Left lobe of liver (tissue), 2 donors: Measurements from ENCODE around the gene VPS9D1. TPM values are rescaled to one million over a fixed set of nuclear protein-coding genes. Genes with fewer than 3 reads are reported as not detected.
A peak's percentile ranks its signal among the peaks of the same experiment; 100 is the strongest.

Source experiments
- ATAC-seq: fragments of 200-7000 bp; cut with Tn5 transposase; one replicate; pipeline ENCODE4 v1.9.1; 2020; ENCODE audit warnings: mild to moderate bottlenecking, moderate library complexity
- DNase-seq: peaks from one replicate; pipeline ENCODE4 v3.0.0-alpha.2; 2020; ENCODE audit warnings: low spot score
- total RNA-seq: library from RNA; stranded (reverse); gene quantifications from one replicate; pipeline ENCODE4 v1.2.1, GENCODE V29; 2021
- donor health status: DM: no; HTN: no; CAD: no; lungs with moderate emphysema.
- donor health status: DM: no; HTN: yes; CAD: no.

VPS9D1 gene, protein sequence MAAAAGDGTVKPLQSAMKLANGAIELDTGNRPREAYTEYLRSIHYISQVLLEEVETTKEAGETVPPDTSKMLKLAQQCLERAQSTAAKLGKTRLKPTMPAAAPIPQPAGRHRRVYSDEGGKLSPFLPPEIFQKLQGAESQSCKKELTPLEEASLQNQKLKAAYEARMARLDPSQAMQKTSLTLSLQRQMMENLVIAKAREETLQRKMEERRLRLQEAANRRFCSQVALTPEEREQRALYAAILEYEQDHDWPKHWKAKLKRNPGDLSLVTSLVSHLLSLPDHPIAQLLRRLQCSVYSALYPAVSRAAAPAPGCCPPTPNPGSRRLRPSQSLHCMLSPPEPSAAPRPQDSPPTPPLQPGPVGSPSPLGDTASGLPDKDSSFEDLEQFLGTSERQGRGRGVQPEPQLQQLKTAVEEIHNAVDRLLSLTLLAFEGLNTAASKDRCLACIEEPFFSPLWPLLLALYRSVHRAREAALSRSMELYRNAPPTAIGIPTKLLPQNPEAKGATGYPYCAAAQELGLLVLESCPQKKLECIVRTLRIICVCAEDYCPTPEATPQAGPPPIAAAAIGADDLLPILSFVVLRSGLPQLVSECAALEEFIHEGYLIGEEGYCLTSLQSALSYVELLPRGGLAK
- total RNA-seq: 15.0 TPM

DNA sequence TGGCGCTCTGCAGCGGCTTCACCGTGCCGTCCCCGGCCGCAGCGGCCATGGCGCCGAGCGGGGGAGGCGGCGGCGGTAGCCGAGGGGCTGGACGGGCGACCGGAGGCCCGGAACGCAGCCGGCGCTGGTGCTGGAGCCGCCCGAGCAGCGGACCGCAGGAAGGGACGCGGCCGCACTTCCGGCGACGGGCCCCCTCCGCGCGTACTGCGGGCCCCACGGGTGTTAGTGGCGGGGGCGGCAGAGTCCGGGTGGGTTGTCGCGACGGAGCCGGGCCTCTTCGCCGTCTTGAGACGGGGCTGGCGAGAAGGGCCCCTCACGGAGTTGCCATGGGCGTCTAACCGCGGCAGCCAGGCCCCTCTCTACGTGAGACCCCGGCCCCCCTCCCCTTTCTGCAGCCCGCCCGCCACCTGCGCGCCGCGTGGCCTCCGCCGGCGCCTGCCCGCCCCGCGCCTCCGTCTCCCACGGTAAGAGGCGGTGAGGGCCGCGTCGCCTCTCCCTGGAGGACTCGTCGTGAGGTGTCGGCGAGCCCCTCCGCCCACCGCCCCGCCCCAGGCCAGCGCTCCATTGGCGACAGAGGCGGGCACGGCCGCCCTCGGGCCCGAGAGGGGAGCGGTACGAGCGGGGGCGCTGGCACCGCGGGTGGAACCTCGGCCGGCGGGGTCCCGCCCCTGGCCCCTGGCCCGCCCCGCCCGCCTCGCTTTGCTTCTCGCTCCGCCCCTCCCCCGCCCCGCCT is at the start of gene VPS9D1, which contains the start of gene ZNF276:
TSS of gene VPS9D1 (minus strand) at position 86 of the 733 bp plus-strand sequence. CDS start at position 49, 37 bp downstream.
TSS of gene ZNF276 (plus strand) at position 725 of the 733 bp plus-strand sequence. CDS start 104 bp downstream, outside the sequence.
- ATAC-seq: peak; percentile 82
- DNase-seq: peak; percentile 91

DNA sequence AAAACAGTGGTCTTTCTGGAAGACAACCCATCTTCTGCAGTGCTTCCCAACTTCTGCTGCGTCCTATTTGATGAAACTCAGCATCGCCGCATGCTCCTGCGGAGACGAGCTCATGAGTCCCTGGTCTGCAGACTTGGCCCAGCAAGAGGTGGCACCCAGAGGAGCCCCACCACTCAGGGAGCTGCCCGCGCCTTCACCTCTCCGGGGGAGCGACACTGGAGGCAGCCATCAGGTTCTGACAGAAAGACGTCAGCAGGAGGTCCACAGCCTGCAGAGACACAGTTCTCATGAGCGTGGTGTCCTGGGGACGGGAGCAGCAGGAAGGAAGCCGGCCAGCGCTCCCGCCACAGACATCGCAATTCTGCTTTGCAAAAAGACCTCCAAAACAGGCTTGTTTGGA is 49.7 kb upstream of the VPS9D1 start:
- ATAC-seq (no peak), DNase-seq (no peak)

DNA sequence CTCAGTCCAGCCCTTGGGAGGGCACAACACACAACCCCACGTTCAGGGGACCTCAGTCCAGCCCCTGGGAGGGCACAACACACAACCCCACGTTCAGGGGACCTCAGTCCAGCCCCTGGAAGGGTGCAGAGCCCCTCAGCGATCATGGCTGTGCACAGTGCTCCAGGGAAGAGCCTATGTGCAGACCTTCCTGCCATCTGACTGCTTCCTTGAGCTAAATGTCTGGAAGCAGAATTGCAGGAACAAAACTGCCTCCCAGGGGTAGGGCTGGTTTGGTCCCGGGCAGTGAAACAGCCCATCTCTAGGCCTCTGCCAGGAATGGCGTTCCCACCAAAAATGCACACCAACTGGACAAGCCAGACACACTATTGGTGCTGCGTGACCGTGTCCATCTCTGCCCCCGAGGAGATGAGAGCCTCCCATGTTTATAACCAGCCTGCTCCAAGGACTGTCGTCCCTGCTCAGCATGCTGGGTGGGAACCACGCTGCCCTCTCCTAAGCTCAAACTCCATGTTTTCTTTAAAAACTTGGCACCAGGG is 44.7 kb upstream of the VPS9D1 start:
- no peak for DNase-seq
- ATAC-seq: peak; percentile 22

DNA sequence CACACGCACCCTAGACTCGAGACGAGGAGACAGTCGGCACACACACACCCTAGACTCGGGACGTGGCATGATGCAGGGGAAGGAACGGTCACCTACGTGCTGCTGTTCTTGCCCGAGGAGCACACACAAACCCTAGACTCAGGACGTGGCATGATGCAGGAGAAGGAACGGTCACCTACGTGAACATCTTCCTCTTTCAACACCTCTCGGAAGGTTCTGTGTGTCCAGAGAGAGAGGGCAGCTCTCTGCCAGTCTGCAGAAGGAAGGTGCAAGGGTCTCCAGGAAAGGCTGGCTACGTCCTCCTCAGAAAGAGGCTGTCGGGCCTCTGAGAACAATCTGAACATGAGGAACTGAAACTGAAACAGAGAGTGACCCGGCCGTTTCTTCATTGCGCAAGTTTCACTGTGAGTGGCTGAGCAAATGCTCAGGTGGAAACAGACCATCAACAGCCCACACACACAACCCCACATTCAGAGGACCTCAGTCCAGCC is 44.1 kb upstream of the VPS9D1 start:
- DNase-seq (peak; percentile 83), ATAC-seq (peak; percentile 90)

DNA sequence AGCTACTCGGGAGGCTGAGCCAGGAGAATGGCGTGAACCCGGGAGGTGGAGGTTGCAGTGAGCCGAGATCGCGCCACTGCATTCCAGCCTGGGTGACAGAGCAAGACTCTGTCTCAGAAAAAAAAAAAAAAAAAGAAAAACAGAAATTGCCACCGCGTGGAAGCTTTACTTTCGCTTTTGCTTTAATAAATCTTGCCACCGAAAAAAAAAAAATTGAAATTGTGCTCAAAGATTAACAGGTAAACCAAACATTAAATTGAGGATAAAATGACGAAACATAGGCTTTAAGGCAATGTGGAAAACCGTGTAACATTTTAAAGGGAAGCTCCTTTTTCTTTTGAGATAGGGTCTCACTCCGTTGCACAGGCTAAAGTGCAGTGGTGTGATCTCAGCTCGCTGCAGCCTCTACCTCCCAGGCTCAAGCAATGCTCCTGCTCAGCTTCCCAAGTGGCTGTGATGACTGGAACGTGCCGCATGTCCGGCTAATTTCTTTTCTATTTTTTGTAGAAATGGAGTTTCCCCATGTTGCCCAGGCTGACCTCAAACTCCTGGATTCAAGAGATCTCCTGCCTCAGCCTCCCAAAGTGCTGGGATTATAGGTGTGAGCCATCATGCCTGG is 40.7 kb upstream of the VPS9D1 start:
- ATAC-seq (peak; percentile 42), DNase-seq (no peak)

DNA sequence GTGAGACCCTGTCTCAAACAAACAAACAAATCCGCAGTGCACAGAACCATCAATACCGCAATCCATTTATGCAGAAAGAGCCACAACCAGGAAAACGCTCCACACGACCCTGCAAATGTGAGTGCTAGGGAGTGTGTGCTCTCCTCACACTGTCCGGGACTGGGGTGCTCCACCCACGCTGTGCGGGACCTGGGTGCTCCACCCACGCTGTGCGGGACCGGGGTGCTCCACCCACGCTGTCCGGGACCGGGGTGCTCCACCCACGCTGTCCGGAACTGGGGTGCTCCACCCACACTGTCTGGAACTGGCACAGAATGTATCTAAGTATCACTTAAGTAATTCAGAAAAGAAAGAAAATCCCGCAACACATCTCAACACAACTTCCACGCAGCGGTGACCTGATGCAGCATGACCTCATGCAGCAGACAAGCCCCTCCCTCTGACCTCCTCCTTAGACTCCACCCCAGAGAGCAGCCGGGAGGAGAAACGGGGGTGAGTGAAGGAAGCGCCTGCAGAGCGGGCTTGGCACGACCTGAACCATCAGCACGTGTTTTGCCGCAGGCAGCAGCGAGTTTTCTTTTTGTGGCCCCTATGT is 39.1 kb upstream of the VPS9D1 start:
- no peak for DNase-seq
- ATAC-seq: no peak

DNA sequence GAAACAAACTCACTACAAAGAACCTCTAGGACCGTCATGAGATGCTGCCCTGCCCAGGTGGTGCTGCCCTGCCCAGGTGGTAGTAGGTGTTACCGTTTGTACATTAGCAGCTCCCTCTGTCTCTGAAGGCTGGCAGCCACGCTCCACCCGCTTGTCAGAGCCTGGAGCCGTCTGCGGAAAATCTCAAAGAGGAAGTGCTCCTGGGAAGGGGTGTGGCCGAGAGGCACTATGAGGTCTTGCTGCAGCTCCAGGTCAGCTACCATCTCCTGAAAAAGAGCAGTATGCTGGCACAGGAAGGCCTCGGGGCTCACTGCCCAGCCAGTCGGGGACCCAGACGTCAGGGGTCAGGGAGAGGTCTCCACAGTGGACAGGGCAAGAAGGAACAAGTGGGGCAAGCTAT is 28.9 kb upstream of the VPS9D1 start:
- ATAC-seq (peak; percentile 37), DNase-seq (no peak)

DNA sequence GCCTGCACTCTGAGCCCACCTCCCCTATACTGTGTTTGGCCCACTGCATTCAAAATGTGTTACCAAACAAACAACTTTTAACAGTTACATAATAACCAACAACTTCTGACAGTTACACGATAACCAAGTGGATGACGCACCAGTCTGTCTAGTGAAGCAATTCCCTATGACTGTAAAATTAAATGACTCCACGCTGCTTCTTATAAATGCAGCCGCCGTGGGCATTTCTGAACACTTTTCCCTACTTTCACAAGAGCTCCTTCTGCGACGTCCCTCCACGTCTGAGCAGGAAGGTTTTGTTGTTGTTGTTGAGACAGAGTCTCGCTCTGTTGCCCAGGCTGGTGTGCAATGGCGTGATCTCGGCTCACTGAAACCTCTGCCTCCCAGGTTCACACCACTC is 28.2 kb upstream of the VPS9D1 start:
- DNase-seq: no peak
- no peak for ATAC-seq

DNA sequence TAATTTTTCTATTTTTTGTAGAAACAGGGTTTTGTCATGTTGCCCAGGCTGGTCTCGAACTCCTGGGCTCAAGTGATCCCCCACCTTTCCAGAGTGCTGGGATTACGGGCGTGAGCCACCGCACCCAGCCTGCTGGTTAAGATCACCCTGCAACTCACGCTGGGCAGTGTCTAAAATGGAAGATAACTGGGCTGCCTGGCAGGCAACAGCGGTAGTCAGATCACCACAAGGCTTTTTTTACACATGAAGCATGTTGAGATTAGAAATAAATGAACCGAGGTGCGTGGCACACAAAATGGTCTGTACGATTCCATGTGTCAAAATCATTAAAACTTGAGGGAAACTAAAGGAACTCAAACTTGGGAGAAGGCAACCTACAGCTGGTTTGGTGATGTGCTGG is 27.4 kb upstream of the VPS9D1 start:
- ATAC-seq (no peak), DNase-seq (no peak)

DNA sequence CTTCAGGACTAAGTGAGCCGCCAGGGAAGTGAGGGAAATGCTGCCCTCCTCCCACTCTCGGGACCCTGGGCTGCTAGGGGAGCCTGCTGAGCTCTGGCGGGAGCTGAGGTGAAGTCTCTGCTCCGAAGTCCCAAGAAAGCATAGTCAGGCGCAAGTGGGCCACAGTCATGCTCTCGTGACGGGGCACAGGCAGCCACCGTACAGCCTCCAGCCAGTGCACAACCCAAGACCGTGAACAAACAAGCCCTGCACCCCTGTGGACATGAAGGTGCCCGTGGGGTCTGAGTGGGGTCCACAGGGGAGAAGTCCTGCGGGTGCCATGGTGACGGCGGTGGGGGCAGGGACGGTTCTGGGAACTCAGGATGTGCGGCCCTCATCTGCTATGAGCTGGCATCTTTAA is 25.3 kb upstream of the VPS9D1 start:
- ATAC-seq (no peak), DNase-seq (no peak)

DNA sequence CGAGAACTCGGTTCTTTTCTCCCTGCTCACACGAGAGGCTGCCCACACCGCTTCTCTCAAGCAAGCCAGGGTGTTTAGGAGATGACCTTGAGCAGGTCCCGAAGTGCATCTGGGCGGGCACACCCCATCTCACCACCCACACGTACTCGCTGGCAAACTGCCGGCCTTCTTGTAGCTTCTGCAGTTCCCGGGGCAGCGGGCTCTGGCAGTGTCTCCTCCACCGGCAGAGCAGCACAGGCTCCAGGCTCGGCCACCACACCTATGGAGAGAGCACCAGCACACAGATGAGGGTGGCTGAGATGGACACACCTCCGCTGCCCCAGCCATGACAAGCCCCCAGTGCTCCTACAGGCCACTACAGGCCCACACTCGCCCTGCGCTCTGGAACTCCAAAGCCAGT is 24.1 kb upstream of the VPS9D1 start:
- DNase-seq (no peak), ATAC-seq (peak; percentile 8)

DNA sequence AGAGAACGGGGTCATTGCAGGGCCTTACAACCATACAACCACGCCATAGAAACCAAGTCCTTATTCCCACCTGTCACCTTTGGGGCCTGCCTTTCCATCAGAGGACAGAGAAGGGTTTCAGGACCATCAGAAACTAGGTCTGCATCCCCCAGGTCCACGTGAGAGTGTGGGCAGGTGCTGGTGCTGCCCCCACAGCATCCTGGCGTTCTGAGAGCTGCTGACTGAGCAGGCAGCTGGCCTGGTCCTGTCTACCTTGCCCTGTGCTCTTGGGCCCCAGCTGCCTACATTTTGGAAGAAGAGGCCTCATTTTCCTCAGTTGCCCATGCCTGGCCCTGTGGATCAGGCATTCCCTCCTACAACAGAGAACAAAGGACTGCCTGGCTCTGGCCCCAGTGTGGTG is 22.2 kb upstream of the VPS9D1 start:
- no peak for ATAC-seq
- no peak for DNase-seq

DNA sequence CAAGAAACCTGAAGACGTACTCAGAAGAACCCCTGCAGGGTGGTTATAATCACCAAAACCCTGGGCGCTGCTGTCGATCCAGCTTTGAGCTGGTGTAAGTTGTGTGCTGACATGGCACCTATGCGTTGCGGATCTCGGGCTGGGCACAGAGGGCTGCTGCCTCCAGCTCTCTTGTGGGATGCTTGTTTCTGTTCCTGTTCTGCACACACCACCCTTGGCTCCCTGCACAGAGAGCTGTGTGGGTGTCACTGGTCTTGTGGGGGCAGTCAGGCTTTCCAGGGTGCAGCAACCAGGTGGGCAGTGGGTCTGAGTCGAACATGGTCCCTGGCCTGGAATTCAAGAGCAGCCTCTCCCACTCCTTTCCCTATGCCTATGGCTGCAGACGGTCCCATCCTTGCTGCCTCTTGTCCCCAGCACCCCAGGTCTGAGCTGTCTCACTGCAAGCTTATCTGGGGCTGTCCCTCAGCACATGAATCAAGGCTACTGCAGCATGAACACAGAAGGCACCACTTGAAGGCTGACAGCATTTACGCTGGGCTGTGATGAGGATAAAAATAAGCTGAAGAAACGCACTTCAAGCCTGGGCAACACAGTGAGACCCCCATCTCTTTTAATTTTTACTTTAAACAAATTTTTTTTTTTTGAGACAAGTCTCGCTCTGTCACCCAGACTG is 20.8 kb upstream of the VPS9D1 start:
- peak; percentile 5 for ATAC-seq
- DNase-seq: no peak

DNA sequence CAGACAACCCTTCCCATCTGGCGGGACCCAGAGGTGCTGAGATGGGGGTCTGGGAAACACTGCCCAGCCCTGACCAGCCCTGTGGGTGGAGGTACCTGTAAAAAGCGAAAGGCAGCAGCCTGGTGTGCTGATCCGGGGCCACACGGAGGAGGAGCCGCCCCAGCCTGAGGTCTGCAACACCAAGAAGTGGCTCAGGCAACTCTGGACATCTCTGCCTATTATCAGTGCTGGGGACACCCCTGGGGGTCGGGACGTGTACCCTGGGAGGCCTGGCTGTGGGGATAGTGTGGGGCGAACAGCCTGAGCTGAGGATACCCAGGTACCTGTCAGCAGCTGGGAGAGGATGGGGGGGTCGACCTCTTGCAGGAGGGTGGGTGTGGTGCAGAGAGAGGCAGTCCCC is 18.7 kb upstream of the VPS9D1 start:
- ATAC-seq (peak; percentile 4), DNase-seq (no peak)

DNA sequence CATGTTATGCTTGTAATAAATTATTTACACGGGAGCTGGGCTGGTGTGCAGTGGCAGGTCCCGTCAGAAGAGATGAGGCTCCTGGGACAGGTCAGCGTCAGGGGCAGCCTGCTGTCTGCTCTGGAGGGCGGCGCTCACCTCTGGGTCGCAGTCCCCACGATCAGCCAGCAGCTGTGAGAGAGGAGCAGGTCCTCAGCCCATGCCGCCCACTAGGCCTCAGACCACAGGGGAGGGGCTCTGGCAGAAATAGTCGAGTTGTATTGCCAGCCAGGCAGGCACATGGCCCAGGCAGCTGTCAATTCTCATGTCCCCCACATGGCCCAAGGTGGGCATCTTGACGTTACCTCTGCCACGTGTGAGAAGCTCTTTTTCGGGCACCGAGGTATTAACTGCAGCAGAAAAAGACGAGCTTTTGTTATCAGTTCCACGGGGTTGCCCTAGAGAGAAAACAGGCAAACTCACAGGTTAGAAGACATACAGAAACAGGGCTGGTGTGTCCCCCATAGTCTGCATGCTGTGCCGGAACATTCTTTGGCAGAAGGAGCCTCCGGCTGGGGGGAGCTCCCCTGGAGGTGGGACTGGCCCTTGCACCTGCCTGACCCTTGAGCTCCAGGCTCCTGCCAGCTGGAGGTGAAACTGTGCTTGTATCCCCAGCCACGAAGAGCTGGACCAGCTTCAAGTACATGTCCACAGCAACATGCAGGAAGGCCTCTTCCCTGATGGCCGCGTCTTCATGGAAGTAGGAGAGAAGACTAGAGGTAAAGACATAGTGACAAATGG is 18.0 kb upstream of the VPS9D1 start:
- DNase-seq: no peak
- peak; percentile 50 for ATAC-seq

DNA sequence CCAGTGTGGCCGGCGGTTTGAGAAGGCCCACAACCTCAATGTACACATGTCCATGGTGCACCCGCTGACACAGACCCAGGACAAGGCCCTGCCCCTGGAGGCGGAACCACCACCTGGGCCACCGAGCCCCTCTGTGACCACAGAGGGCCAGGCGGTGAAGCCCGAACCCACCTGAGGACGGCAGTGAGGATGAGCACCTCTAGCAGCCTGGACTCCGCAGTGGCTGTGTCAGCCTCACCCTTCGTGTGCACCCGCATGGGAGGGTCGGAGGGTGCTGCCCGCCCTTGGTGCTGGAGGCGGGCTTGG is 17.3 kb upstream of the VPS9D1 start:
- DNase-seq: no peak
- ATAC-seq: no peak

DNA sequence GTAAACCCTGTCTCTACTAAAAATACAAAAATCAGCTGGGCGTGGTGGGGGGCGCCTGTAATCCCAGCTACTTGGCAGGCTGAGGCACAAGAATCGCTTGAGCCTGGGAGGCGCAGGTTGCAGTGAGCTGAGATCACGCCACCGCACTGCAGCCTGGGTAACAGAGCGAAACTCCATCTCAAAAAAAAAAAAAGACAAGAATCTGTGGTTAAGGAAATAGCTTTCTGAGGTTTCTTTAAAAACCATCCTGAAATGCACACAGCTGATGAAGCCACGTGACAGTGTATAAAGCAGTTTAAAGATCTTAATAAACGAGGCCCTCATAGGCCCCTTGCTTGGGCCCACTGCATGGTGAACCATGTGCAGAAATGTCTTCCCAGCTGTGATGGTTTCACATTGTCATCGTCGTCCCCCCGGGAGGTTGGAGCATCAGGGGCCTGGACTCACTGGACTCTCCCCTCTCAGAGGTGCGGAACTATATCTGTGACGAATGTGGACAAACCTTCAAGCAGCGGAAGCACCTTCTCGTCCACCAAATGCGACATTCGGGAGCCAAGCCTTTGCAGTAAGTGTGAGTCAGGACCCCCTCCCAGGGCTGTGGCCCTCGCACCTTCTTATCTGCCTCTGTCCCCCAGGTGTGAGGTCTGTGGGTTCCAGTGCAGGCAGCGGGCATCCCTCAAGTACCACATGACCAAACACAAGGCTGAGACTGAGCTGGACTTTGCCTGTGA is 16.8 kb upstream of the VPS9D1 start:
- ATAC-seq: no peak

DNA sequence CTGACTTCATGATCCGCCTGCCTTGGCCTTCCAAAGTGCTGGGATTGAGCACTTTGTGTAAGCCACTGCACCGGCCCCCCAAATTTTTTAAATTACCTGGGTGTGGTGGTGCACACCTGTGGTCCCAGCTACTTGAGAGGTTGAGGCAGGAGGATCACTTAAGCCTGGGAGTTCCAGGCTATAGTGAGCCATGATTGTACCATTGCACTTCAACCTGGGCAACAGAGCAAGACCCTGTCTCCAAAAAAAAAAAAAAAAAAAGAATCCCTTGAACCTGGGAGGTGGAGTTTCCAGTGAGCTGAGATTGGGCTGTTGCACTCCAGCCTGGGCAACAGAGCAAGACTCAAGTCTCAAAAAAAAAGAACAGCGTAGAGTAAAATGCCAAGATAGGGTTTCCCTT is 15.9 kb upstream of the VPS9D1 start:
- ATAC-seq (no peak), DNase-seq (no peak)

More for the DNA sequence above, 16.8 kb upstream of the VPS9D1 start:
- no peak for DNase-seq

DNA sequence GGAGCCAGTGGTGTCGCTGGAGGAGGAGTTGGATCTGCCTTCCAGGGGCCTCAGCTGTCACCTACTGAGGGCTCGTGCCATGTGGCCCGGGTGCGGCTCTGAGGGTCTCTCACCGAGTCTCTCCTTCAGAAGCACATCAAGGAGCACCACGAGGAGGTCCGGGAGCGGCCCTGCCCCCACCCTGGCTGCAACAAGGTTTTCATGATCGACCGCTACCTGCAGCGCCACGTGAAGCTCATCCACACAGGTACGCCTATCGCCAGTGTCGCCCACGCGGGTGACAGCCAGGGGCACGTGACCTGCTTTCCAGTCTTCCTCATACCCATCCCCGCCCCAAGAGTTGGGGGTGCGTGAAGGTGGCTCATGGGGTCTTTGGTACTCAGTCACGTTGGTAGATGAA is 13.1 kb upstream of the VPS9D1 start:
- no peak for DNase-seq

More for the DNA sequence above, 13.1 kb upstream of the VPS9D1 start:
- no peak for ATAC-seq
